Measurements from ENCODE around the gene GYS1. TPM values are rescaled to one million over a fixed set of nuclear protein-coding genes. Genes with fewer than 3 reads are reported as not detected.

The GYS1 gene
- total and polyA plus RNA-seq, 2 of the 8 experiments (the other 6 are each of a cell fraction or from before 2014, with no cell fraction given), result 30.0 to 38.7 TPM

- TF ChIP-seq CTCF (IDR thresholded peaks at IDR 0.05; ENCODE audit: control extremely low read depth in 1 of 3, insufficient read depth in 1 of 3, low read depth in 1 of 3, low read length in 3 of 3) (no peak), HDAC2 (IDR thresholded peaks at IDR 0.05; ENCODE audit: borderline replicate concordance in 1 of 2, low read depth in 2 of 2, low read length in 2 of 2) (no peak), EP300 (IDR thresholded peaks at IDR 0.05; ENCODE audit: borderline replicate concordance in 1 of 2, low read depth in 2 of 2, low read length in 2 of 2) (no peak)
These were observed 47.7 kb downstream of the GYS1 start (continued) for GRCh38 chr19:48945415-48945814.

All from H1 (cell line).